ENCODE data around the gene NFIC.

Gene NFIC

DNA sequence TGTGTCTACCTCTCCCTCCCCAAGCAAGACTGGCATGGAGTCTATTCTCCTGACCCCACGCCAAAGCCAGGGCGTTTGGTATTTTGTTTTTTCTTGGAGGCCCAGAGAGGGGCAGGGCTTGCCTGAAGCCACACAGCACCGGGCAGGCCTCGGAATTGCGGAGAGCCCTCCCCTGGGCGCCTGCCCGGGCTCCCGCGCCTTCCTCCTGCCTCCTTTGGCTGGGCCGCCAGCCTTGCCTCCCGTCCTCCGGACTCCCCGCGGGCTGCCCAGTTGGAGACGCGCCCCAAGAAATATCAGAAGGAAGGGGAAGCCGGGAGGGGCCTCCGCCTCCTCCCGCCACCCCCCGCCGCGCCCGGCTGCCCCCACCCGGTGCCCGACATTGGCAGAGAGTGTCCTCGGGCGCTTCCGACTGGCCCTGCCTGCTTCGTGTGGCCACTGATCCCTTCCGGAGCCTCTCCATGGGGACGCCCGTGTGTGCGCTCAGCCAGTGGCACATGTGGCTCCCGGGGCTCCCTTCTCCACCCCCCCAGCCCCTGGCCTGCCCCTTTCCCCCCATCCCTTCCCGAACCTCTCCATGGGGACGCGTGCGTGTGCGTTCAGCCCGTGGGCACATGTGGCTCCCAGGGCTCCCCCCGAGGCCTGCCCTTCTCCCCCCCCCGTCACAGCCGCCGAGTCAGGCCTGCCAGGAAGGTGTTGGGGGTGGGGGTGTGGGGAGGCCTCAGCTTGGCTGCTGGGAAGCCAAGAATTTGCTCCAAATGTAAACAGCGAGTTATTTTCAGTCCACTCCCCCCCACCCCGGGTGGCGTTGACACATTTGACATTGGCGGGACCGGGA is 37.3 kb downstream of the NFIC start:
- no peaks in the 10 kb centered on the region for H3K27me3 ChIP-seq (ENCODE audit: insufficient read depth, low read depth, severe bottlenecking)
- H3K27ac ChIP-seq = no peak overlapping the region
- no peak overlapping the region for H3K4me3 ChIP-seq (ENCODE audit: low read depth, low read length)
- DNase-seq = no peak
- TF ChIP-seq, protein P1, sequence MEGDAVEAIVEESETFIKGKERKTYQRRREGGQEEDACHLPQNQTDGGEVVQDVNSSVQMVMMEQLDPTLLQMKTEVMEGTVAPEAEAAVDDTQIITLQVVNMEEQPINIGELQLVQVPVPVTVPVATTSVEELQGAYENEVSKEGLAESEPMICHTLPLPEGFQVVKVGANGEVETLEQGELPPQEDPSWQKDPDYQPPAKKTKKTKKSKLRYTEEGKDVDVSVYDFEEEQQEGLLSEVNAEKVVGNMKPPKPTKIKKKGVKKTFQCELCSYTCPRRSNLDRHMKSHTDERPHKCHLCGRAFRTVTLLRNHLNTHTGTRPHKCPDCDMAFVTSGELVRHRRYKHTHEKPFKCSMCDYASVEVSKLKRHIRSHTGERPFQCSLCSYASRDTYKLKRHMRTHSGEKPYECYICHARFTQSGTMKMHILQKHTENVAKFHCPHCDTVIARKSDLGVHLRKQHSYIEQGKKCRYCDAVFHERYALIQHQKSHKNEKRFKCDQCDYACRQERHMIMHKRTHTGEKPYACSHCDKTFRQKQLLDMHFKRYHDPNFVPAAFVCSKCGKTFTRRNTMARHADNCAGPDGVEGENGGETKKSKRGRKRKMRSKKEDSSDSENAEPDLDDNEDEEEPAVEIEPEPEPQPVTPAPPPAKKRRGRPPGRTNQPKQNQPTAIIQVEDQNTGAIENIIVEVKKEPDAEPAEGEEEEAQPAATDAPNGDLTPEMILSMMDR (IDR thresholded peaks at IDR 0.05; ENCODE audit: low read depth, low read length) = no peak
- H3K36me3 ChIP-seq = peaks cover 28% of the 10 kb centered on the region
- H3K9me3 ChIP-seq (ENCODE audit: severe bottlenecking) = no peaks in the 10 kb centered on the region

DNA sequence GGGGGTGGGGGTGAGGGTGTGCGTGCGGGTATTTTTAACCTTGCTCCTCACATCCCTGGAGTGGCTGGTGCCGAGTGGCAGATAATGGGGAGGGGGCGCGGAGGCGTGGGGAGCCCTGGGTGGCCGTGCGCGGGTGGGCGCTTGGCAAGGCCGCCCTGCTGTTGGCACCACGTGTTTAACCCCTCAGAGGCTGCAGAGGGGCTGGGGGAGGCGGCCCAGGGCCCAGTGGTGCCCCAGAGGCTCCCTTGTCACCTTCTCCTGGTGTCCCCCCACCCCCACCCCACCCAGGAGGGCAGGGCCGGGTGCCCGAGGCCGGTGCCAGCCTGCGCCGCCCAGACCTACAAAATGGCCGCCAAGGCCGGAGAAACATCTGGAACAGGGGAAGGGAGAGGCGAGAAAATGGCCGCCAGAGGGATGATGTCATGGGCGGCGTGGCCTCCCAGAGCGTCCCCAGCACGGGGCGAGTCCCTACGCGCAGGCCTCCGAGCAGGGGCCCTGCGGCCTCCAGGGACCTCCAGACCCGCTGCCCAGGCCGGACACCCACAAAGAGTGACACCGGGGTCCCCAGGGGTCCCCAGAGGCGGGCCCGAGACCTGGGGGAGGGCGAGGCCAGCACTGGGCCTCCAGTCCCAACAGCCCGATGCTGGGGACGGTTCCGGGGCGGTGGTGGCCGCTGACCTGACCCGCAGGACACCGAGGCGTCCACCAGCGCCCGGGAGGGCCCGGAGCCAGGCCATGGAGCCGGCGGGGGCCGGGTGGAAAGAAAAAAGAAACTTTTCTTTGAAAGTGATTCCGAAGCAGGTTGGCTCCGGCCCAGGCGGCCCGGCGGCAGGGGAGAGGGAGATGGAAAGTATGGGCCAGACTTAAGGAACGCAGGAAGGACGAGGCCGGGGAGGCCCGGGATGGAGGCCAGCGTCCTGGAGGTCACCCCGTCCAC is 38.2 kb downstream of the NFIC start:
- Histone ChIP-seq H3K27ac (no peak overlapping the region), H3K27me3 (ENCODE audit: insufficient read depth, low read depth, severe bottlenecking) (no peaks in the 10 kb centered on the region), H3K4me3 (ENCODE audit: low read depth, low read length) (no peak overlapping the region), H3K9me3 (ENCODE audit: severe bottlenecking) (no peaks in the 10 kb centered on the region), H3K36me3 (peaks cover 22% of the 10 kb centered on the region)
- TF ChIP-seq, protein P1 (IDR thresholded peaks at IDR 0.05; ENCODE audit: low read depth, low read length) = no peak
- no peak for DNase-seq

DNA sequence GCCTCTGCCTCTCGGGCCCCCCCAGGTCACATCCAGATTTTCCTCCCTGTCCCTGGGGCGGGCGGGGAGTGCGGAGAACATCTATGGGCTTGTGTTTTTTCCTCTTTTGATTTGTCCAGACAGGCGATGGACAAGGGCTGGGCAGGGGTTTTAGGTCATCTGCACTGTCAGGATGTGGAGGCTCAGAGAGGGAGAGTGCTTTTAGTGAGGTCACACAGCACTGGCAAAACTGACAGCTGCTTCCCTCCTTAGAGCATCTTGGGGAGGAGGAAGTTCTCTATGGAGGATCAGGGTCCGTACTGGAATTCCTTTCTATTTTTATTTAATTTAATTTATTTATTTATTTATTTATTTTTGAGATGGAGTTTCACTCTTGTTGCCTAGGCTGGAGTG is 38.9 kb downstream of the NFIC start:
- DNase-seq = no peak
- H3K9me3 ChIP-seq (ENCODE audit: severe bottlenecking) = no peaks in the 10 kb centered on the region
- H3K27me3 ChIP-seq (ENCODE audit: insufficient read depth, low read depth, severe bottlenecking) = no peaks in the 10 kb centered on the region
- no peak overlapping the region for H3K4me3 ChIP-seq (ENCODE audit: low read depth, low read length)
- H3K36me3 ChIP-seq = peaks cover 19% of the 10 kb centered on the region
- TF ChIP-seq, protein P1 (IDR thresholded peaks at IDR 0.05; ENCODE audit: low read depth, low read length) = no peak
- no peak overlapping the region for H3K27ac ChIP-seq

DNA sequence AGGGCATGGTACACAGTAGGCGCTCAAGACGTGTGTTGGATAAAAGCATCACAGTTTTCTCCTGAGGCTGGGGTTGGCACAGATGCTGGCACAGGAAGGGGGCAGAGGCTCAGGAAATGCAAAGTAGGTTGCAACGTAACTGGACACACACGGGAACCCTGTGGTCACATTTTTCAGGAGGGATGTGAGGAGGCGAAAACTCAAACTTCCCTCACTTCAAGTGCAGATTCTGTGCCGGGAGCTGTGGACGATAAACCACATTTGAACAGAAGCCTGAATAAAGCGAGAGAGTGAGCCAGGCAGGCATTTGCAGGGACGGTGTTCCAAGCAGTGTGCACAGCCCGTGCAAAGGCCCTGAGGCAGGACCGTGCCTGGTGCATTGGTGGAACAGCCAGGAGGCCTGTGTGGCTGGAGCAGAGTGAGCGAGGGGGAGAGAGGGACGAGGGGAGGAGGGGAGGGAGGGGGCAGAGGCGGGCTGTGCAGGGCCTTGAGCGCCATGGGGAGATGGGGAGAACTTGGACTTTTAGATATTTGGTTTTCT is 40.3 kb downstream of the NFIC start:
- Histone ChIP-seq H3K4me3 (ENCODE audit: low read depth, low read length) (no peak overlapping the region), H3K27ac (no peak overlapping the region), H3K36me3 (peaks cover 19% of the 10 kb centered on the region), H3K9me3 (ENCODE audit: severe bottlenecking) (no peaks in the 10 kb centered on the region), H3K27me3 (ENCODE audit: insufficient read depth, low read depth, severe bottlenecking) (no peaks in the 10 kb centered on the region)
- DNase-seq = no peak
- TF ChIP-seq, protein P1 (IDR thresholded peaks at IDR 0.05; ENCODE audit: low read depth, low read length) = no peak

DNA sequence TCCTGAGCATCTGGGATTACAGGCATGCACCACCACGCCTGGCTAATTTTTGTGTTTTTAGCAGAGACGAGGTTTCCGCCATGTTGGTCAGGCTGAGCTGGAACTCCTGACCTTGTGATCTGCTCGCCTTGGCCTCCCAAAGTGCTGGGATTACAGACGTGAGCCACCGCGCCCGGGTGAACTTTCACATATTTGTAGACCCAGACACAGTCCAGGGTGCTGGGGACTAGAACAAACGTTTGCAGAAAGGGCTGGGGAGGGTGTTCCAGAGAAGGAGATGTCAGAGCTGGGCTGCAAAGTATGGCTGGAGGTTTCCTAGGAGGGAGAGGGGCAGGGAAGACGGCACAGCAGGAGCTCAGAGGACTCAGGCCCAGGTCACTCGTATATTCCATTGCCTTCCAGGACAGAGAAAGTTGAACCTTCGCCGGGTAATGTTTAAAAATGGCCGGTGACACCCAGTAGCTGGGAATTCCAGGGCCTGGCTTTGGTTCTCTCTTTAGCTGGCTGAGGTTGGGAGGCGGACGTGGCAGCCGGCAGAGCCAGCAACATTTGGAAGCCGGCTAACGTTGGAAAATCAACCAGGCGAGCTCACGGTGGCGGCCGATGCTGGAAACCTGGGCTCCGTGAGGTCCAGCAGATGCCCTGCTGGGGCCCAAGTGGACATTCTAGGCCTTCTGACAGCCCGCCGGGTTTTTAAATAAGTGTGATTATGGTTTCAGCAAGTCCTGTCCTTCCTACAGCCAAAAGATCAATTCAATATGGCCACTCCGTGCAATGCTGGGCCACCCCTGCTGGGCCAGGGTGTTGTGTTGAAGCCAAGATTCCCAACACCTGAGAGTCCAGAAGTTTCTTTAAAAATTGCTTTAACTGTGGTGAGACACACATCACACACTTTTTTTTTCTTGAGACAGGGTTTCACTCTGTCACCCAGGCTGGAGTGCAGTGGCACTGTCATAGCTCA is 41.5 kb downstream of the NFIC start:
- Histone ChIP-seq H3K4me3 (ENCODE audit: low read depth, low read length) (no peak overlapping the region), H3K9me3 (ENCODE audit: severe bottlenecking) (no peaks in the 10 kb centered on the region), H3K27me3 (ENCODE audit: insufficient read depth, low read depth, severe bottlenecking) (no peaks in the 10 kb centered on the region), H3K36me3 (peaks cover 17% of the 10 kb centered on the region), H3K27ac (no peak overlapping the region)
- DNase-seq = no peak
- TF ChIP-seq, protein P1 (IDR thresholded peaks at IDR 0.05; ENCODE audit: low read depth, low read length) = no peak

Data from WERI-Rb-1 (cell line).